ENCODE data around the gene NFIB. TPM values are rescaled to one million over a fixed set of nuclear protein-coding genes. Genes with fewer than 3 reads are reported as not detected.

NFIB gene
- total and polyA plus RNA-seq, 10 of the 15 experiments (the other 5 are each of a cell fraction or from before 2014, with no cell fraction given): under 0.01 to 0.19 (median 0.05) TPM; not detected in 3

DNA sequence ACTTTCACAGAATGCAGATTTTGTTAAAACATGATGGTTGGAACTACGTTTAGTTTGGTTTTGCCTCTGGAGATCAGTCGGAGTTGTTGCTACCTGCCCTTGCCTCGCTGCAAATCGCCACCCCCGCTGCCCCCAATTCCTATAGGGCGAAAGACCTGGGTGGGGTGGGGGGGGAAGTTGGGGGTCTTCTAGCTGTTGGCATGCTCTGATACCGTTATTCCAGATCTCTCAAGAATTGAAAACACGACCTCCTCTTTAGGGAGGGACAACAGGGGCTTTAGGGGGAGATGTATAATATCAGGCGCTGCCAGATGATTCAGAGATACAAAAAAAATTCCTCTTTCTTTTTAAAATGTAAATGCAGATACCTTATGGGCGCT, 36.4 kb upstream of the NFIB start:
- ChIA-PET SMC1A (ENCODE audit: uncharacterized antibody, unreplicated experiment) (interaction anchor here (4.8 kb wide), 1 partner anchor 921 kb away, joined by 45 read pairs; no protein-coding TSS in a partner anchor), CTCF (interaction anchor here (6.2 kb wide), 1 partner anchor 922 kb away, joined by 97 read pairs; no protein-coding TSS in a partner anchor), POLR2A (no interaction called here), RAD21 (ENCODE audit: unreplicated experiment) (no interaction called here)
- intact Hi-C loops (cut with micrococcal nuclease; ENCODE audit: unreplicated experiment) (loop anchor here (5.0 to 10.0 kb wide), 2 partner anchors 56 to 998 kb away; no protein-coding TSS in a partner anchor), in situ Hi-C loops (cut with MboI) (loop anchor here (5.0 kb wide), 1 partner anchor 928 kb away; no protein-coding TSS in a partner anchor)
- no peak overlapping the region for H3K9ac ChIP-seq (ENCODE audit: control insufficient read depth, insufficient read depth, low read length)
- ATAC-seq (no peak), FAIRE-seq (no peak), DNase-seq (ENCODE audit: low read depth, low spot score) (no peak)
- H3K27me3 ChIP-seq (replicated peaks in 1 of 2; ENCODE audit: control insufficient read depth in 2 of 2, insufficient read depth in 2 of 2, low read length in 1 of 2): peaks cover 21 to 32% of the 10 kb centered on the region in 2 experiments
- H3K79me2 ChIP-seq (ENCODE audit: control insufficient read depth, insufficient read depth, low read length): no peaks in the 10 kb centered on the region
- no peak overlapping the region for H3K4me2 ChIP-seq (ENCODE audit: control insufficient read depth, insufficient read depth)
- no peak overlapping the region for H3K27ac ChIP-seq (ENCODE audit: control insufficient read depth, insufficient read depth)
- H4K20me1 ChIP-seq (ENCODE audit: control insufficient read depth, insufficient read depth): no peaks in the 10 kb centered on the region
- no peak overlapping the region for H2AFZ ChIP-seq (ENCODE audit: control insufficient read depth, low read depth, low read length)
- no peak for TF ChIP-seq CHD1 (IDR thresholded peaks at IDR 0.05; ENCODE audit: low read depth, low read length)
- no peak for TF ChIP-seq RBBP5 (conservative IDR thresholded peaks at IDR 0.05)
- TF ChIP-seq, protein P1, sequence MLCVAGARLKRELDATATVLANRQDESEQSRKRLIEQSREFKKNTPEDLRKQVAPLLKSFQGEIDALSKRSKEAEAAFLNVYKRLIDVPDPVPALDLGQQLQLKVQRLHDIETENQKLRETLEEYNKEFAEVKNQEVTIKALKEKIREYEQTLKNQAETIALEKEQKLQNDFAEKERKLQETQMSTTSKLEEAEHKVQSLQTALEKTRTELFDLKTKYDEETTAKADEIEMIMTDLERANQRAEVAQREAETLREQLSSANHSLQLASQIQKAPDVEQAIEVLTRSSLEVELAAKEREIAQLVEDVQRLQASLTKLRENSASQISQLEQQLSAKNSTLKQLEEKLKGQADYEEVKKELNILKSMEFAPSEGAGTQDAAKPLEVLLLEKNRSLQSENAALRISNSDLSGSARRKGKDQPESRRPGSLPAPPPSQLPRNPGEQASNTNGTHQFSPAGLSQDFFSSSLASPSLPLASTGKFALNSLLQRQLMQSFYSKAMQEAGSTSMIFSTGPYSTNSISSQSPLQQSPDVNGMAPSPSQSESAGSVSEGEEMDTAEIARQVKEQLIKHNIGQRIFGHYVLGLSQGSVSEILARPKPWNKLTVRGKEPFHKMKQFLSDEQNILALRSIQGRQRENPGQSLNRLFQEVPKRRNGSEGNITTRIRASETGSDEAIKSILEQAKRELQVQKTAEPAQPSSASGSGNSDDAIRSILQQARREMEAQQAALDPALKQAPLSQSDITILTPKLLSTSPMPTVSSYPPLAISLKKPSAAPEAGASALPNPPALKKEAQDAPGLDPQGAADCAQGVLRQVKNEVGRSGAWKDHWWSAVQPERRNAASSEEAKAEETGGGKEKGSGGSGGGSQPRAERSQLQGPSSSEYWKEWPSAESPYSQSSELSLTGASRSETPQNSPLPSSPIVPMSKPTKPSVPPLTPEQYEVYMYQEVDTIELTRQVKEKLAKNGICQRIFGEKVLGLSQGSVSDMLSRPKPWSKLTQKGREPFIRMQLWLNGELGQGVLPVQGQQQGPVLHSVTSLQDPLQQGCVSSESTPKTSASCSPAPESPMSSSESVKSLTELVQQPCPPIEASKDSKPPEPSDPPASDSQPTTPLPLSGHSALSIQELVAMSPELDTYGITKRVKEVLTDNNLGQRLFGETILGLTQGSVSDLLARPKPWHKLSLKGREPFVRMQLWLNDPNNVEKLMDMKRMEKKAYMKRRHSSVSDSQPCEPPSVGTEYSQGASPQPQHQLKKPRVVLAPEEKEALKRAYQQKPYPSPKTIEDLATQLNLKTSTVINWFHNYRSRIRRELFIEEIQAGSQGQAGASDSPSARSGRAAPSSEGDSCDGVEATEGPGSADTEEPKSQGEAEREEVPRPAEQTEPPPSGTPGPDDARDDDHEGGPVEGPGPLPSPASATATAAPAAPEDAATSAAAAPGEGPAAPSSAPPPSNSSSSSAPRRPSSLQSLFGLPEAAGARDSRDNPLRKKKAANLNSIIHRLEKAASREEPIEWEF (IDR thresholded peaks at IDR 0.05; ENCODE audit: insufficient replicate concordance, low read depth, low read length): no peak
- TF ChIP-seq SPI1 (IDR thresholded peaks at IDR 0.05; ENCODE audit: borderline replicate concordance, insufficient read depth, low read depth, low read length): no peak
- TF ChIP-seq SMC3 (IDR thresholded peaks at IDR 0.05; ENCODE audit: borderline replicate concordance, low read length): no peak
- no peak for TF ChIP-seq ESRRA (IDR thresholded peaks at IDR 0.05; ENCODE audit: low read length)
- no peak for TF ChIP-seq HDGF (IDR thresholded peaks at IDR 0.05)
- TF ChIP-seq NFYA (IDR thresholded peaks at IDR 0.05; ENCODE audit: borderline replicate concordance, low read depth, low read length): no peak
- TF ChIP-seq BRCA1 (IDR thresholded peaks at IDR 0.05; ENCODE audit: low read depth, low read length): no peak
- no peak for TF ChIP-seq TARDBP (IDR thresholded peaks at IDR 0.05; ENCODE audit: borderline replicate concordance)
- no peak for TF ChIP-seq MYB (IDR thresholded peaks at IDR 0.05; ENCODE audit: borderline replicate concordance, low read depth, low read length)
- no peak for TF ChIP-seq YBX1 (IDR thresholded peaks at IDR 0.05)
- no peak for TF ChIP-seq PAX5 (IDR thresholded peaks at IDR 0.05; ENCODE audit: borderline replicate concordance, low read depth, low read length)
- BruUV-seq (replicated peaks): no TSS peak
- no peak overlapping the region for H3K4me3 ChIP-seq
- H3K4me1 ChIP-seq (ENCODE audit: control insufficient read depth, insufficient read depth, low read length): no peaks in the 10 kb centered on the region
- no peaks in the 10 kb centered on the region; the same call in 2 of the 3 replicates for H3K9me3 ChIP-seq (replicated peaks; ENCODE audit: control insufficient read depth, insufficient read depth, low read length)
- 21% methylated on average over 10 of the region's 10 CpGs for WGBS (ENCODE audit: insufficient coverage, insufficient replicate concordance, low lambda C conversion rate, missing lambda C conversion rate)
- no peaks in the 10 kb centered on the region for H3K36me3 ChIP-seq (ENCODE audit: control insufficient read depth in 2 of 2, insufficient read depth in 2 of 2, low read length in 1 of 2)

All from GM12878 (cell line).